HG02623 (cell line): ENCODE data around the gene UTP18.
A peak's percentile ranks its signal among the peaks of the same experiment; 100 is the strongest.
"Not testable (repeated sequence)": the region's sequence is repeated elsewhere in the genome, so short reads cannot be mapped to it uniquely, and the experiment has no call there.

Source experiments
- ATAC-seq: cut with Tn5 transposase; IDR thresholded peaks from one replicate; pipeline ENCODE4 v1.9.1; 2021; ENCODE audit warnings: moderate library complexity; ENCODE audit not compliant: unreplicated experiment

The UTP18 gene

DNA sequence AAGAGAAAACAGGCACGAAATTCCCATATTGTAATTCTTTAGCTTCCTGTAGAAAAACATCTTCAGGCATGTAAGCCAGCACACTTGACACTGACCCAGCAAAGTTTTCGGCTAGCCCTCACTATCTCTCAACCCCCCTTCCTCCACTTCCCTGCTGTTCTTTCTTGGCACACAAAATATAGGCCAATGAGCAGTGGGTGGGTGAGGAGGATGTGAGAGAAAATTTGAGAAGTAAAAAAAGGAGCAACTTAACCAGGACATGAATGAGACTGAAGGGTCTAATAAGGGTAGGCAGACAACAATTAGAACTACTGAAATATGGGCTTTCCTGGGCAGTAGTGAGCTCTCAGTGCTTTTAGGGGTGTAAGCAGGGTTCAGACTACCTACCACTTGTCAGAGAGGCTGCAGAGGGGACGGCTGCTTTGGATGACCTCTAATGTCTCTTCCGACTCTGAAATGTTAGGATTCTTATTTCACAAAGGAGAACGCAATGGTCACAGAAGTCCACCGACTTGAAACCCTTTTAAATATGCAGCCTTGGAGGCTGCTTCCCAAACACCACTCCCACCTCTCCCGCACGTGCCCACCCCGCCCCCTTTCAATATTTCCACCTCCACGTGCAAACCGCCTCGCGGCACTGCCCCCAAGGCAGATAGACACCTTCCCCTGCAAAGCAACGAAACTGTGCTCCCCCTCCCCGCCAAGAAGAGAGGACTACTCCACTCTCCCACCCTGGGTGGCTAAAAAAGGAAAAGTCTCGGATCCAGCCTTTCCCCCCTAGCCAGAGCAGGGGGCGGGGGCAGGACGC is 1.4 kb upstream of the UTP18 start:
- no peak for ATAC-seq

DNA sequence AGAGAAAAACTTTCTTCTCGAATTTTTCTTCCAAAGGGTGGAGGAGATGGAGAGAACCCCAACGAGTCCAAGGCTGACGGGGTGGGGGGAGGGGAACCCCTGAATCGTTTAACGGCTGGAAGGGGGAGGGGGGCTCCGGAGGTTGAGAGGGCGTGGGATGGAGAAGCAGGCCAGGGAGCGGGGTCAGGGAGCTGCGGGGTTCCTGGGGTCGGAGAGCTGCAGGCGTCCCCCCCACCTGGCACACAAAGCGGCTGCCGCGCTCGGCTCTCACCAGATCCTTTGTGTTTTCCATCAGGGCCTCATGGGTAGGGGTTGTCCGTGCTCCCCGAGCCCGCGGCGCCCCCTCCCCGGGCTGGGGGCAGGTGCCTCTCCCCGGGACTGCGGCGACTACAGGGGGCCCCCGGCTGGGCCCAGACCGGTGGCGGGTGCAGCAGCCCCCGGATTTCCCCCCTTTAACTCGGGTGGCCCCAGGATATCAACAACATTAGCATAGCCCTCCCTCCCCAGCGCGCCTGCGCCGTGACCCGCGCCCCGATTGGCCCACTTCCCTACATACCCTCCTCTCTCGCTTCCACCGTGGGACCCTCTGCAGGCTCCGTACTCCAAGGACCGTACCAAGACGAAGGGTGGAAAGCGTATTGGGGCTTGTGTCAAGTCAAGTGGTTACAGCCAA is 646 bp upstream of the UTP18 start, which contains the start of gene MBTD1:
TSS of gene MBTD1 (minus strand) at position 486 of the 673 bp plus-strand sequence. CDS start 34,888 bp downstream, outside the sequence.
- peak; percentile 77 for ATAC-seq

DNA sequence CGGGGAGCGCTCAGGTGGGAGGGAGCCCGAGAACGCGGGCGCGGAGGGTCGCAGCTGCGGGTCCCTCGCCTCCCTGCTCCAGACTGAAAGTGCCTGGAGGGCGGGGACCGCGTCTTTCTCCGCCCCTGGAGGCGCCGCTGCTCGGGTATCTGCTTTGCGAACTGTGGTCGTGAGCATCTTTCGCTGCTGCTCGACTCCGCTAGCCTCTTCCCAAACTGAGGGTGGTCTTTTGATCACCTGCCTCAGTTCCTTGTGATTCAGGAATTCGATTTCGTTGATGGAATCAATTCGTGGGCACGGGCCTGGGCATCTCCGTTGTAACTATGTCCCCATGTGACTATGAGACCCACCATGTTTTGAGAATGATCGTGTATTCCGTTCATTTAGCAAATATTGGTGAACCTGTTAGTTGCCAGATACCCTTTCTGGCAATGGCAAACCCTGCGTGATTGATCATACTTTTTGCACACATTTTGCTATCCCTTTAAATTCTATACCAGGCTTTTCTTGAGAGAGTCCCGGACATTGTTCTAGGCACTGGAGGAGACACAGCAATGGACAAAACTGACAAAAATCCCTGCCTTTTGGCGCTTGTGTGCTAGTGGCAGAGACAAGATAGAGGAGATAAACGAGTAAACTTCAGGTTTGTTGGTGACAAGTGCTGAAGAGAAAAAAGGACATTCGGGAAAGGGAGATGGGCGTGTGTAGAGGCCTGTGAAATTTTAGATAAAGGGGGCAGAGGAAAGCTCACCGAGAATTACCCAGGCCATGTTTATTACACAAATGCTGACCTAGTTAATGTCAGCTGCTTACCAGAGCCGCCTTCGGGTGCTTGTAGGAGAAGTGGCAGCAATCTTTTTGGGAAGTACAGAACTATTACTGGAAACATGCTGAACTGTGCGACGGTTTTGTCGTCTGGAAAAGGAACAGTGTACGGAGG is 948 bp downstream of the UTP18 start:
- ATAC-seq: no peak

DNA sequence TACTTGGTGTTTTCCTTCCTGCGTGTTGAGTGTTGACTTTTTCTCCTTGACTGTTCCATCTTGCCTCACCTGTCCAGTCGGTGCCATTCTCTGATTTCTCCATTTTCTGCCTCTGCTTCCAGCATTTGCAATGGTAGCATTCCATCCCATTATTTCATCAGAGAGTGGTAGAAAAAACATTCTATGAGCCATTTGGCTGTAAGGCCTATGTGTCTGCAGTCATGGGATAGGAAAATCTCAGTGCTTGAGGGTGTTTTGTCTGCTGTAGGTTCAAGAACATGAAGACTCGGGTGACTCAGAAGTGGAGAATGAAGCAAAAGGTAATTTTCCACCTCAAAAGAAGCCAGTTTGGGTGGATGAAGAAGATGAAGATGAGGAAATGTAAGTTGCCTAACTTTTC is 2.7 kb downstream of the UTP18 start:
- ATAC-seq: no peak

DNA sequence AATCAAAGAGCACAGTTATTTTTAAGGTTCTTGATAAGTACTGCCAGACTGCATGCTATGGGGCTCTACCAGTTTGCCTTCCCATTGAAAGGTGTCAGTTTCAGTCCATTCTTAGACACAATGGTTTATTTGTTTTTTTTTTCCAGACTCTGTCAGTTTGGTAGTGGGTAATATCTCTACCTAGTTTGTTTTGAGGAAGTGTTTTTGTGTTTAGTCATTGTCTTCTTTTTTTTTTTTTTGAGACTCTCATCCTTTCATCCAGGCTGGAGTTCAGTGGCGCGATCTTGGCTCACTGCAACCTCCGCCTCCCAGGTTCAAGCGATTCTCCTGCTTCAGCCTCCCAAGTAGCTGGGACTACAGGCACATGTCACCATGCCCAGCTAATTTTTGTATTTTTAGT is 4.1 kb downstream of the UTP18 start:
- ATAC-seq: not testable (repeated sequence)

DNA sequence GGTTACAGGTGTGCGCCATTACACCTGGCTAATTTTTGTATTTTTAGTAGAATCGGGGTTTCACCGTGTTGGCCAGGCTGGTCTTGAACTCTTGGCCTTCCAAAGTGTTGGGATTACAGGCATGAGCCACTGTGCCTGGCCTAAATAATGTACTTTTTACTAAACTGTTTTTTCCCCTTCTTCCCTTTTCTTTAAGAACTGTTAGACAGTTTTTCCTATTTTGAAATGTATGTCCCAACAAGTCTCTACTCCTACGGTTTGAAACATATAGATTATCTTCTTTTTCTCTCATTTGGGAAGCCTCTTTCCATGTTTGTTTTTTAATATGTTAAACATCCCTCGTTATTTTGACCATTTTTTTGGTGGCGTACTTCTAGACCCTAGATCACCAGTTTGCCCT is 9.6 kb downstream of the UTP18 start:
- ATAC-seq: no peak

DNA sequence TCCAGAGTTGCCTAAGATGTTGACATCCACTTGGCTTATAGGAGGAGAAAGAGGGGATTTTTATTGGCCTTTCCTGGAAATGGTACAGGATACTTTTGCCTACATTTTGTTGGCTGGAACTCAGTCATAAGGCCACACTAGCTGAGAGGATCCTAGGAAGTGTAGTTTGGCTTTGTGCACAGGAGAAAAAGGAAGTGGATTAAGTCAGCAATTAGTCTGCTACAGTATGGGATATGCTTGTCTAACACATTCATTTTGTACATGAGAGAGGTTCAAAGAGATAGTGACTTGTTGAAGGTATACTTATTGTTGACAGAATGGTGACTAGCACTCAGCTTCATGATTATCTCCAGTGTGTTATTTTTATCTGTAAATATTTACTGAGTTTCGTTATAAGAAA is 10.3 kb downstream of the UTP18 start:
- ATAC-seq: no peak

DNA sequence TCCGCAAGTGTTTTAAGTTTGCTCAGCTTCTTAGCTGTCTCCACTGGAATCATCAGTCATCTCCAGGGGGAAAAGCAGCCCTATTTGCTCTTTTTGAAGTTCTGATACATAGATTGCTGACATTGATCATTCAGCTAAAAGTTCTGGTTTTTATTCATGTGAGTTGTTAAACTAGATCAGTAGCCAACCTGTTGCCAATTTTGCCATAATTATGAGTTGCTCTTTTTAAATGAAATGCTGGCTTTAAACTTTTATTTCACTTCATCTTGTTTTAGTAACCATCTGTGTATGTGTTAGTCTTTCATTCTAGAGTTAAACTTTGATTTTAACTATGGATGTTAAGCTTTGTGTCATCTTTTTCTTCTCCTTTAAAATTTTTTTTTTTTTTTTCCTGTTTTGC is 12.5 kb downstream of the UTP18 start:
- ATAC-seq: no peak

DNA sequence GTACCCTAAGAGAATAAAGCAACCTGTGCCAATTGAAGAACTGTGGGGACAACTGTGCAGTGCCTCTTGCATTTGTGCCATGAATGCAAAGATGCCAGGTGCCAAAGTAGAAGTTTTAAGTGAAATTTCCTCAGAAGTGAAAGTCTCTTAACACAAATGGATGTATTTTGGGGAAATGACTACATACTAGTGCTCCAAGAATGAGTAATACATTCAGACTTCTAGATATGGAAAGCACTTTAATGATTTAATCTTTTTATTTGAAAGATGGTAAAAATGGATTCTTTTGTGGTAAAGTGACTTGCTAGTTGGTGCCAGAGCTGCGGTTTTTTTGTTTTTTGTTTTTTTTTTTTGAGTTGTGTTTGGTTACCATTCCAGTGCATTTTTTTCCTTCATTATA is 15.0 kb downstream of the UTP18 start:
- ATAC-seq: no peak

DNA sequence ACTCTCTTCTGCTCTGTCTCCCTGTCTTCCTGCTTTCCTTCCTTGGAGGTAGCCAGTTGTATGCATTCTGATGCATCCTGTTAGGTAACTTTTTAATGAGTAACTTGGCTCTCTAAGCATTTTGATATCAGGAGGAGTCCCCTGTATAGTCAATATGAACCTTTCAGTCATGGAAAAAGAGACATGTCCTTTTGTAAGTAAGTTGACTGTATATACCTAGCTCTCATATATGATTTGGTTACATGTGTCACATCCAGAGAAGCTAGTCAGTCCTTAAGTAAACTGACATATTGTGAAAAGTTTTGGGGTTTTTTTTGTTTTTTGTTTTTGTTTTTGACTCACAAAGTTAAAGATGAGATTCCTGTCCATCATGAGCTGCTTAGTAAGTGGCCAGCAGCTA is 18.8 kb downstream of the UTP18 start:
- ATAC-seq: no peak

DNA sequence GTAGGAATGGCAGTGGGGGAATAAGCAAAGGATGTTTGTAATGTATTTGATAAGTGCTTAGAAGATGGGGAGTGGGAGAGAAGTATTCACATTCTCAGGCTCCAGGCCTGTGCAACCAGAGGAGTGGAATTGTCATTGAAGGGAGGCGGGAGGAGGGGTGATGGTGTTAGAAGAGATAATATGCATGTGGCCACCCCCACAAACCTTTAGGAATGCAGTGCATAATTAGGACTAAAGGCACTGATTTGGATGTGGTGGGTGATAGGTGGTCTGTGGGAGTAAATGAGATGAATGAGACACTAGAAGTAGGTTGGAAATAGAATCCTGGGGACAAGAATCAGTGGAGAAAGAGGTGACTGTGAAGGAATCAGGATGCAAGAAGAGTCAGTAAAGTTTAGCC is 27.1 kb downstream of the UTP18 start:
- ATAC-seq: no peak

DNA sequence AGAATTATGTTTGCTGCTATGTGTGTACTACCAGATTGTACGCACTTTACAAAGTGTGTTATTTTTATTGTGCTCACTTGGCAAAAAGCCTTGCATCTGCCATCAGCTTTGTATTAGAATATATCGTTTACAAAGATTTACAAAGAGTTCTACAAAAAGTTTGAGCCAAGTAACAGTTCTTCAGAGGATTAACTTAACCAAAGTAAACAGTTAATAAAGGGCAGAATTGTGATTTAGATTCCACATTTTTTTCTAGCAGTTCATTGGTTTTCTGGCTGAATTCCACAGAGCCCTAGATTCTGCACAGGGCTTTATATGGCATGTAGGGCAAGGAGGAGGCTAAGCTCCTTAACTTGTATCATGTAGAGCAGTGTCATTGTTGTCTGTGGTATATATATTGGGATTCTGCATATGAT is 29.4 kb downstream of the UTP18 start:
- no peak for ATAC-seq

DNA sequence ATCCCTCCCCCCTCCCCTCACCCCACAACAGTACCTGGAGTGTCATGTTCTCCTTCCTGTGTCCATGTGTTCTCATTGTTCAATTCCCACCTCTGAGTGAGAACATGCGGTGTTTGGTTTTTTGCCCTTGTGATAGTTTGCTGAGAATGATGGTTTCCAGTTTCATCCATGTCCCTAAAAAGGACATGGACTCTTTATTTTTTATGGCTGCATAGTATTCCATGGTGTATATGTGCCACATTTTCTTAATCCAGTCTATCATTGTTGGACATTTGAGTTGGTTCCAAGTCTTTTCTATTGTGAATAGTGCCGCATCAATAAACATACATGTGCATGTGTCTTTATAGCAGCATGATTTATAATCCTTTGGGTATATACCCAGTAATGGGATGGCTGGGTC is 34.0 kb downstream of the UTP18 start:
- not testable (repeated sequence) for ATAC-seq

DNA sequence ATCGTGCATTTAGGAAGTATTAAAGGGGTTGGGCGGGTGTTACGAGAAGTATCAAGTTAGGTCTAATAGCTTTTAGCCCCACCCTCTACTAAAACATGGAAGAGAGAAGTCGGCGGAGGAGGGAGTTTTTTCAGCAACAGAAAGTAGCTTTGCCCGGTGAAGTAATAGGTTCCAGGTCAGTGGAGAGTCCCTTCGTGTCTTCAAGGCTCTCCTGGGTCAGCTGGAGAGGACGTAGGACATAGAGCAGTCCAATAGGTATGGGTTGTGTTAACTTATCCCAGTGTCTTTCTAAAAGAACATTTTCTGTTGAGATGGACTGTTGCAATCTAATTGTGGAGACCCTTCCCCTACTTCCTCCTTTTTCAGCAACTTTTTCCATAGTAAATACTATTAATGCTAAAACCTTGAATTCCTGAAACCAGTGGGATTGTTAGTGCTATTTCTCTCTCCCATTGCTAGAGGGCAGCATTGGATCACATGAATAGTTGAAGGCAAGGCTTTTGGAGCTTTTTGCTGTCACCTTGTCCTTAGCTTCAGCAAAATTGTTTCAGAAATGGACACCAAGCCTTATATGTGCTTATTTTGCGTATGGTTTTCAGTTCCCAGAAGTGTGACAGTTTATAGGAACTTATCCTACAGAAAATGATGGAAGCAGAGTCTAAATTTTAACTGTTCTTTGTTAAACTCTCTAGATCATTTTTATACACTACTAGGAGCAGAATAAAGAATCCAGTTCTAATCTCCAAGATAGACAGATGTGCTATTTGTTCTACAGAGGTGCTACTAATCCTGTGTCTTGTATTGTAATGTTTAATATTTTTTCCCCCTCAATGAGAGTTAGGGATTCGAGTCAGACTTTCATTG is 38.4 kb downstream of the UTP18 start:
- ATAC-seq: no peak

DNA sequence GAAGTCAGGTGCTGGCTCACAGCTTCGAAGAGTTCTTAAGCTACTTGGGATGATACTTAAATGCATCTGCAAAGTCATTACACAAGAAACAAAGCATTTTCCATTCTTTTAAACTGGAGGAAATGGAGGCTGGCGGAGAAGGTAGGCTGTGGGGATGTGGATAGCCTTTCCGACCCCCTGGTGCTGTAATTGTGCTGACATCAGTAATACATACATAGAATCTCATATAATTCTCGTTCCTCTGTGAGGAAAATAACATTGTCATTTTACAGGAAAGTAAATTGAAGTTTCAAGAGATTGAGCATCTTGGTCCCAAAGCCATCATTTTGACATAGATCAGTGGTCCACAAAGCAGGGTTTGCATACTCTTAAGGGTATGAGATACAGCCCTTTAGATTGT is 39.5 kb downstream of the UTP18 start:
- no peak for ATAC-seq

DNA sequence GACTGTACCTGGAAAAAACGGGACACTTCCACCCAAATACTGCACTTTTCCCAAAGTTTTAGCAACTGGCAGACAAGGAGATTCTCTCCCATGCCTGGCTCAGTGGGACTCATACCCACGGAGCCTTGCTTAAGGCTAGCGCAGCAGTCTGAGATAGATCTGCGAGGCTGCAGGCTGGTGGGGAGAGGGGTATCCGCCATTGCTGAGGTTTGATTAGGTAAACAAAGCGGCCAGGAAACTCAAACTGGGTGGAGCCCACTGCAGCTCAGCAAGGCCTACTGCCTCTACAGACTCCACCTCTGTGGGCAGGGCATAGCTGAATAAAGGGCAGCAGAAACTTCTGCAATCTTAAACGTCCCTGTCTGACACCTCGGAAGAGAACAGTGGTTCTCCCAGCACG is 44.8 kb downstream of the UTP18 start:
- no peak for ATAC-seq

DNA sequence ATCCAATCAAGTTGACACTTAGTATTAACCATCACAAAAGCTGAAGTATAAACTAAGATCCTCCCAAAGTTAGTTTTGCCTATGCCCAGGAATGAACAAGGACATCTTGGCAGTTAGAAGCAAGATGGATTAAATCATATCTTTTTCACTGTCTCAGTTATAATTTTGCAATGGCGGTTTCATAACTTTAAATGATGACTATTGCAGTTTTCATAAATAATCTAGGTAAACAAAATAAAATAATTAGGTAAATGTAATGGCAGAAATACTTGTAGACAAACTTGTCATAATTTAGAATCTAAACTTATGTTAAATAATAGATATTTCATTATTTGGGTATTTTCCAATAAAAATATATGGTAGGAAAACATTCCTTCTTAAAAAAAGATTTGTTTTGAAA is 51.7 kb downstream of the UTP18 start:
- not testable (repeated sequence) for ATAC-seq

DNA sequence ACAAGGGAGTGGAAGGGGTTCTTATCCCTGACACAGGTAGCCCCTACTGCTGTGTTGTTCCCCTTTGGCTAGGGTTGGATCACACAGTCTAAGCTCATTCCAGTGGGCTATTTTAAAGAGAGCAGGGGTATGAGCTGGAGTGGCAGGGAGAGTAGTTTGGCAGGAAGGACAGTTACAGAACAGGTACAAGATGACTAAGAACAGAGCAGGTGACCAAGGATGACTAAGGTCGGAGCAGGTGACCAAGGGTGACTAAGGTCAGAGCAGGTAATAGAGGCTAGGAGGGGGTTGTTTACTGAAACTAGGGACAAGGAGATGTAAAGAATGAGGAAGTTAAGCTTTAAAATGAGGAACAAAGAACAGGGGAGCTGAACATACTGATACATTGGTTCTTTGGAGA is 58.8 kb downstream of the UTP18 start:
- ATAC-seq: no peak

DNA sequence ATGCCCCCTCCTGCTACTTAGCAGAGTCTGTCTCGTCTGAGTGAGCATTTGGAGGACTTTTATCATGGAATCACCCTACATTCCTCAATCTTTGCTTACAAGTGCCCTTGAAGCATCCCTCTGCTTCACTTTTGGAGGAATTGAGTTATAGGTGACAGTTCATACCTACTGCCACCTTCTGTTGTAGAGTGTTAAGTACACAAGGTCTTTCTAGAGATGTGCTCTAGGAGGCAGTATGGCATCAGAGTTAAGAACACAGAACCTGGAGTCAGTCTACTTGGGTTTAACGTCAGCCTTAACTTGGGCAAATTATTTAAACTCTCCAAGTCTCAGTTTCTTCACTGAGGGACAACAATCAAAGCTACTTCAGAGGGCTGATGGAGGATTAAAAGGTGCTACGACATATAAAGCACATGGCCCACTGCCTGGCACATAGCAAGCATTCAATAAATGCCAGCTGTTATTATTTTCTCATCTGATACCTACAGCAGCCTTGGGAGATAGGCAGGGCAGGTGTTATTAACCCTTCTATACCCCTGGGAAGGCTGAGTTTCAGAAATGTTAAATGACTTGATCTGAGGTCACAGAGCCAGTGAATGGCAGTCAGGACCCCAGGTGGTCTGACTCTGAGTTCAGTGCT is 62.2 kb downstream of the UTP18 start:
- no peak for ATAC-seq

DNA sequence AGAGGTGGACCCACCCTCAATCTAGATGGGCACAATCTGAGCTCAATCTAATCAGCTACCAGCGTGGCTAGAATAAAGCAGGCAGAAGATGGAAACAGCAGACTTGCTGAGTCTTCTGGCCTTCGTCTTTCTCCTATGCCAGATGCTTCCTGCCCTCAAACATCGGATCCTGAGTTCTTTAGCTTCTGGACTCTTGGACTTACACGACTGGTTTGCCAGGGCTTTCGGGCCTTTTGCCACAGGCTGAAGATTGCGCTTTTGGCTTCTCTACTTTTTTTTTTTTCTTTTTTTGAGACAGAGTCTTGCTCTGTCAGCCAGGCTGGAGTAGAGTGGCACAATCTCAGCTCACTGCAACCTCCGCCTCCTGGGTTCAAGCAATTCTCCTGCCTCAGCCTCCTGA is 65.1 kb downstream of the UTP18 start:
- ATAC-seq: no peak
